Neuronal stem cell (in vitro differentiated cells): ENCODE data around the gene C17orf75.

ENCODE experiments used
- DNase-seq: peaks from one replicate; pipeline ENCODE4 v3.0.0-alpha.2; 2013; ENCODE audit warnings: low spot score
- H2AFZ ChIP-seq: one replicate; pipeline ENCODE4 v1.6.1; 2013; ENCODE audit warnings: mild to moderate bottlenecking, low read length, inconsistent platforms
- H2AK5ac ChIP-seq: 2 replicates; pipeline ENCODE4 v1.6.1; 2013; ENCODE audit warnings: low read depth, mild to moderate bottlenecking, inconsistent platforms, low read length, moderate library complexity, mixed read lengths
- H2BK120ac ChIP-seq: 2 replicates; pipeline ENCODE4 v1.6.1; 2013; ENCODE audit warnings: low read depth, mild to moderate bottlenecking, inconsistent platforms, low read length, moderate library complexity, mixed read lengths
- H2BK12ac ChIP-seq: one replicate; pipeline ENCODE4 v1.6.1; 2013; ENCODE audit warnings: low read length, inconsistent platforms
- H2BK15ac ChIP-seq: 2 replicates; pipeline ENCODE4 v1.6.1; 2013; ENCODE audit warnings: mild to moderate bottlenecking, low read length, inconsistent platforms, mixed read lengths
- H2BK5ac ChIP-seq: one replicate; pipeline ENCODE4 v1.6.1; 2013; ENCODE audit warnings: inconsistent platforms, mild to moderate bottlenecking, low read length, moderate library complexity
- H3K14ac ChIP-seq: one replicate; pipeline ENCODE4 v1.6.1; 2013; ENCODE audit warnings: low read length, inconsistent platforms
- H3K18ac ChIP-seq: 2 replicates; pipeline ENCODE4 v1.6.1; 2013; ENCODE audit warnings: low read length, inconsistent platforms
- H3K23ac ChIP-seq: 2 replicates; pipeline ENCODE4 v1.6.1; 2013; ENCODE audit warnings: low read depth, mild to moderate bottlenecking, mixed read lengths, low read length, inconsistent platforms; ENCODE audit not compliant: poor library complexity
- H3K27ac ChIP-seq: replicated peaks from 3 replicates; pipeline ENCODE4 v1.5.1; 2013; ENCODE audit warnings: low read length, inconsistent platforms
- H3K27me3 ChIP-seq, 3 experiments: 2 replicates each; pipeline ENCODE4 v1.6.1; 2013; ENCODE audit warnings: low read length in 3 of 3, mild to moderate bottlenecking in 2 of 3, inconsistent platforms in 1 of 3, low read depth in 1 of 3, mixed read lengths in 1 of 3, moderate library complexity in 1 of 3; ENCODE audit not compliant: control insufficient read depth in 3 of 3, insufficient read depth in 3 of 3
- H3K36me3 ChIP-seq, 2 donors: replicated peaks in 1 of 2; 2 replicates each; pipeline ENCODE4 v1.6.1; 2013; ENCODE audit warnings: low read length in 2 of 2; ENCODE audit not compliant: control insufficient read depth in 2 of 2, insufficient read depth in 2 of 2
- H3K4ac ChIP-seq: 2 replicates; pipeline ENCODE4 v1.6.1; 2013; ENCODE audit warnings: inconsistent platforms, mild to moderate bottlenecking, low read length, moderate library complexity
- H3K4me1 ChIP-seq, 2 donors: 1 replicate in 1 of 2; 2 replicates in 1 of 2; pipeline ENCODE4 v1.6.1; 2013; ENCODE audit warnings: low read length in 2 of 2, low read depth in 1 of 2; ENCODE audit not compliant: control insufficient read depth in 2 of 2, insufficient read depth in 1 of 2
- H3K4me2 ChIP-seq: one replicate; pipeline ENCODE4 v1.6.1; 2013; ENCODE audit warnings: mild to moderate bottlenecking, low read length, inconsistent platforms; ENCODE audit not compliant: insufficient read depth, poor library complexity, severe bottlenecking
- H3K4me3 ChIP-seq, 2 donors: 2 replicates each; pipeline ENCODE4 v1.5.1; 2013; ENCODE audit warnings: low read length in 2 of 2, mild to moderate bottlenecking in 2 of 2, inconsistent platforms in 1 of 2, moderate library complexity in 1 of 2
- H3K79me1 ChIP-seq: one replicate; pipeline ENCODE4 v1.6.1; 2013; ENCODE audit warnings: low read depth, mild to moderate bottlenecking, inconsistent platforms, low read length, moderate library complexity
- H3K9ac ChIP-seq: one replicate; pipeline ENCODE4 v1.6.1; 2013; ENCODE audit warnings: mild to moderate bottlenecking, low read depth, low read length, inconsistent platforms; ENCODE audit not compliant: poor library complexity
- H3K9me3 ChIP-seq, 2 donors: replicated peaks in 1 of 2; 2 replicates each; pipeline versions ENCODE3 to v1.6.1; 2013; ENCODE audit warnings: low read length in 2 of 2, mild to moderate bottlenecking in 2 of 2, inconsistent platforms in 1 of 2, low read depth in 1 of 2, mixed read lengths in 1 of 2, moderate library complexity in 1 of 2; ENCODE audit not compliant: control insufficient read depth in 2 of 2, insufficient read depth in 1 of 2
- H4K8ac ChIP-seq: one replicate; pipeline ENCODE4 v1.6.1; 2013; ENCODE audit warnings: low read depth, mild to moderate bottlenecking, inconsistent platforms, low read length, moderate library complexity
- H4K91ac ChIP-seq: one replicate; pipeline ENCODE4 v1.6.1; 2013; ENCODE audit warnings: low read length, low read depth, mild to moderate bottlenecking, inconsistent platforms; ENCODE audit not compliant: poor library complexity
- WGBS, 2 donors: extraction: QIAGEN DNeasy Blood & Tissue Kit; methylation state at CpG; one replicate each; pipeline ENCODE4 v1.1.7; 2013; ENCODE audit warnings: missing lambda C conversion rate in 2 of 2, mixed read lengths in 1 of 2; ENCODE audit not compliant: insufficient read length in 2 of 2, insufficient replicate concordance in 1 of 2; ENCODE audit errors: extremely low coverage in 2 of 2; 5-methylcytosine and 5-hydroxymethylcytosine counted together

The C17orf75 gene

DNA sequence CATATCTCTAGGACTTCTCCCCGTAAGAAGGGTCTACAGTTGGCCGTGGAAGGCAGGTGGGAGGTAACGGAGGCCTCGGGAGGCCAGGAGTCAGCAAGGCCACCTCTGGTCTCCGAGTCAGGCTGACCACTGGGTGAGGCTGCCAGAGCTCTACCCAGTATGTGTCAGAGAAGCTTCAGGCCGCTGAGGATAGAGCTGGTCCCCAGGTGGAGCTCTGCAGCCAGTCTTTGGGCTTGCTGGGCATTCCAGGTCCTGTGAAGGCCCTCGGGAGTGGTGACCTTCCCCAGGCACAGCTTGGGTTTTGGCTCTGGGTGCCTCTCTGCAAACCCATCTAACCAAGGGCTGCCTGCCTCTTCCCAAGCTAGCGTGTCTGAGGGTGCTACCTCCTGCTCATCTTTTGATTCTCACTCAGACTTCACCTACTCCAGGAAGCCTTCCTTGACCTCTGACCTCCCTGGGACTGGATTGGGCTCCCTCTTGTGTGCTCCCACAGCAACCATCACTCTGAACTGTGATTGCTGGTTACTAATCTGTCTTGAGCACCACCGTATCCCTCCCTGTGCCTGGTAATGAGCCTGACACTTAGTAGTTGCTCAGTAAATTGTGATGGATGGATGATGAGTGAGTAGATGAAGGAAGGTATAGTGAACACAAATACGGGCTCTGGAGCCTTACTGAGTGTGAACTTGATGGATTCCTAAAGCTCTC lies 54.0 kb downstream of the C17orf75 start:
- no peak overlapping the region for H4K91ac ChIP-seq
- no peak overlapping the region for H2BK5ac ChIP-seq
- H2AK5ac ChIP-seq: peak overlapping the region; percentile 9
- no peaks in the 10 kb centered on the region for H3K79me1 ChIP-seq
- H2AFZ ChIP-seq: no peak overlapping the region
- no peak overlapping the region for H3K4me2 ChIP-seq
- no peak overlapping the region for H3K9ac ChIP-seq
- peaks cover 12 to 15% of the 10 kb centered on the region in 2 donors for H3K4me1 ChIP-seq
- H3K18ac ChIP-seq: no peak overlapping the region
- no peak overlapping the region for H2BK15ac ChIP-seq
- no peak overlapping the region for H3K4ac ChIP-seq
- no peak overlapping the region for H3K27ac ChIP-seq
- no CpG with 5 or more reads among the region's 10 CpGs for WGBS, 2 donors
- no peak for DNase-seq
- H3K4me3 ChIP-seq: no peak overlapping the region
- H3K9me3 ChIP-seq: no peaks in the 10 kb centered on the region
- no peak overlapping the region for H3K14ac ChIP-seq
- no peaks in the 10 kb centered on the region for H3K27me3 ChIP-seq
- H3K23ac ChIP-seq: no peak overlapping the region
- no peak overlapping the region for H4K8ac ChIP-seq
- H2BK12ac ChIP-seq: no peak overlapping the region
- no peak overlapping the region for H2BK120ac ChIP-seq
- H3K36me3 ChIP-seq: no peaks in the 10 kb centered on the region

DNA sequence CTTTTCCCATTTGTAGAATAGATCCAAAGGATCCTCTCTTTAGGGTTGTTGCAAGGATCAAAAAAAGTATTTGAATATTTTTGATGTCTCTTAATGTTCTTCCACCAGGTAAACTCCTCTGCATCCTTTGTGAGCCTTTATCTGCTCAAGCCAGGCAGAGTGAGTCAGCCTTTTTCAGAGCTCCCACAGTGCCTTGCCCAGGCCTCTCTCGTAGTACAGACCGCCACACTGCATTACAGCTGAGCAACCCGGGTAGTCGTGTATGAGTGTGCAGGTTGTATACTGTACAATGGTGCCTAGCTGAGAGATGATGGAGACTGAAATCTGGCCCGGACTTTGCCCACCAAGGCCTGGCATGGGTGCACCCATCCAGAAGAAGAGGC lies 55.5 kb downstream of the C17orf75 start:
- Histone ChIP-seq H3K9me3 (no peaks in the 10 kb centered on the region), H4K8ac (no peak overlapping the region), H3K14ac (no peak overlapping the region), H2AFZ (peak overlapping the region; percentile 21), H2AK5ac (no peak overlapping the region), H3K4me3 (no peak overlapping the region), H3K18ac (no peak overlapping the region), H3K36me3 (no peaks in the 10 kb centered on the region), H2BK5ac (peak overlapping the region; percentile 61), H3K4me1 (peaks cover 14 to 15% of the 10 kb centered on the region in 2 donors), H3K4ac (no peak overlapping the region), H3K79me1 (no peaks in the 10 kb centered on the region), H2BK15ac (no peak overlapping the region), H3K9ac (no peak overlapping the region), H2BK120ac (no peak overlapping the region), H3K4me2 (no peak overlapping the region), H2BK12ac (no peak overlapping the region), H3K27me3 (no peaks in the 10 kb centered on the region), H4K91ac (no peak overlapping the region), H3K23ac (no peak overlapping the region), H3K27ac (no peak overlapping the region)
- no CpG with 5 or more reads among the region's 5 CpGs for WGBS, 2 donors
- DNase-seq: no peak

- H3K27ac ChIP-seq: no peak overlapping the region
- H3K14ac ChIP-seq: no peak overlapping the region
- H3K18ac ChIP-seq: peak overlapping the region; percentile 63
- no peak overlapping the region for H4K91ac ChIP-seq
- H3K27me3 ChIP-seq: no peaks in the 10 kb centered on the region
- H3K4me1 ChIP-seq: peaks cover 19 to 21% of the 10 kb centered on the region in 2 donors
- H3K4me2 ChIP-seq: no peak overlapping the region
- H3K4me3 ChIP-seq: no peak overlapping the region
- peak overlapping the region; percentile 21 for H2AFZ ChIP-seq
- no peaks in the 10 kb centered on the region for H3K9me3 ChIP-seq
- whole genome bisulfite sequencing, 2 donors: no CpG with 5 or more reads among the region's 9 CpGs
- no peak overlapping the region for H2BK12ac ChIP-seq
- no peaks in the 10 kb centered on the region for H3K79me1 ChIP-seq
- no peak overlapping the region for H3K4ac ChIP-seq
- no peak overlapping the region for H2BK15ac ChIP-seq
- H3K36me3 ChIP-seq: no peaks in the 10 kb centered on the region
- no peak overlapping the region for H4K8ac ChIP-seq
- DNase-seq: no peak
- H2AK5ac ChIP-seq: peak overlapping the region; percentile 2
- H2BK120ac ChIP-seq: no peak overlapping the region
- H3K23ac ChIP-seq: peak overlapping the region; percentile 31
- peak overlapping the region; percentile 61 for H2BK5ac ChIP-seq
- H3K9ac ChIP-seq: no peak overlapping the region
Observed at GRCh38 chr17:32285746-32286517, 56.0 kb downstream of the C17orf75 start.

DNA sequence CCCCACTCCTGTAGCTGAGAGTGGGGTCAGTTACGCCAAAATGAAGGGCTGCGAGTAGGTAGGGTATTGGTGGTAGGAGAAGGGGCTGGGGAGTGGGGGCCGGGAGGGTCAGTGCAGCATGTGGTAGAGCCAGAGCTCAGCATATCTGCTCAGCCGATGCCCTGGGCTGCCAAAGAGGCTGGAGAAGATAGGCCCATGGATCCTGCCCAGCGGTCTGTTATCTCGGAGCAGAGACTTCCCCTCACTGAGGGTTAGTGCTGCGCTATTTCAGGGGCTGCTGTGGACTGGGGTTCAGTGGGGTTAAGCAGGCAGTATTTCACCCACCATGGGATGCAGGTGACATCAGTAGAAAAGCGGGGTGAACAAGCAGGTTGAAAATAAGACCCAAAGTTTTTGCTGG lies 56.7 kb downstream of the C17orf75 start:
- H2AFZ ChIP-seq: no peak overlapping the region
- H4K91ac ChIP-seq: no peak overlapping the region
- no peak overlapping the region for H3K14ac ChIP-seq
- H3K4me1 ChIP-seq: peaks cover 25 to 27% of the 10 kb centered on the region in 2 donors
- H2AK5ac ChIP-seq: no peak overlapping the region
- no peak overlapping the region for H3K4me2 ChIP-seq
- H3K4me3 ChIP-seq: no peak overlapping the region
- H2BK12ac ChIP-seq: no peak overlapping the region
- no peak overlapping the region for H4K8ac ChIP-seq
- no peak overlapping the region for H2BK15ac ChIP-seq
- H3K4ac ChIP-seq: no peak overlapping the region
- H3K18ac ChIP-seq: no peak overlapping the region
- no peak for DNase-seq
- no peak overlapping the region for H3K23ac ChIP-seq
- H3K9ac ChIP-seq: no peak overlapping the region
- WGBS, 2 donors: no CpG with 5 or more reads among the region's 8 CpGs
- no peak overlapping the region for H2BK120ac ChIP-seq
- no peak overlapping the region for H2BK5ac ChIP-seq
- no peak overlapping the region for H3K27ac ChIP-seq
- H3K9me3 ChIP-seq: no peaks in the 10 kb centered on the region
- H3K36me3 ChIP-seq: no peaks in the 10 kb centered on the region
- peaks cover 0 to 4% (median 0%) of the 10 kb centered on the region in 3 experiments for H3K27me3 ChIP-seq
- no peaks in the 10 kb centered on the region for H3K79me1 ChIP-seq
